OCI-LY3 (cell line): ENCODE results near the gene ANO4.

Experiments used
- EZH2phosphoT487 ChIP-seq: fragments of 200-600 bp; shearing (Covaris generic); IDR thresholded peaks from 2 replicates; pipeline ENCODE4 v1.6.1; 2018; ENCODE audit warnings: antibody characterized with exemption, mixed run types, low read depth
- TF ChIP-seq, protein P1 (sequence below): fragments of 200-600, 300-600 bp; sonication (generic); IDR thresholded peaks from 2 replicates; pipeline ENCODE4 v1.5.1; 2014; ENCODE audit warnings: antibody characterized with exemption, low read length, low read depth

DNA sequence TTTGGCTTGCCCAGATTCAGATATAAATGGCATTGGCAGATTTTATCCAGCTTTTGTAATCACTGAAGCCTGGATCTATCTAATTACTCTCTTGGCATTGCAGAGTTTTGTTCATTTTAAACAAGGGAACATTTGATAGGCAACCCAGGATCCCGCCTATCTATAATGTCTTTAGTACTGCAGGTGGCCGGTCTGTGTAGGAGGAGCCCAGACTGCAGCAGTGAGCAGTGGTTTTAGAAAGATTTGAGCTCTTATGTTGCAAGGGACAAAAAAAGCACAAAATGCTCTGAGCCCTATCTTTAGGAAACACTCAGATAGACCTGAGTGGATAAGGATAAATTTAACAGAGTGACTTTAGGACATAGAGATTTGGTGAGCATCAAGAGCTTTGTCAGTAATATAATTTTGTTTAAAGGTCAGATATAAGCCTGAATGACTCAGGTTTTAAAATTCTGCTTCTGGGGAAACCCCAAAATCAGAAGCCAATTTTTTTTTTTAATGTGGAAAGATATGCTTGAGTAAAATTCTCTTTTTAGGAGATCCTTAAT lies 250.0 kb downstream of the ANO4 start:
- TF ChIP-seq, protein P1, sequence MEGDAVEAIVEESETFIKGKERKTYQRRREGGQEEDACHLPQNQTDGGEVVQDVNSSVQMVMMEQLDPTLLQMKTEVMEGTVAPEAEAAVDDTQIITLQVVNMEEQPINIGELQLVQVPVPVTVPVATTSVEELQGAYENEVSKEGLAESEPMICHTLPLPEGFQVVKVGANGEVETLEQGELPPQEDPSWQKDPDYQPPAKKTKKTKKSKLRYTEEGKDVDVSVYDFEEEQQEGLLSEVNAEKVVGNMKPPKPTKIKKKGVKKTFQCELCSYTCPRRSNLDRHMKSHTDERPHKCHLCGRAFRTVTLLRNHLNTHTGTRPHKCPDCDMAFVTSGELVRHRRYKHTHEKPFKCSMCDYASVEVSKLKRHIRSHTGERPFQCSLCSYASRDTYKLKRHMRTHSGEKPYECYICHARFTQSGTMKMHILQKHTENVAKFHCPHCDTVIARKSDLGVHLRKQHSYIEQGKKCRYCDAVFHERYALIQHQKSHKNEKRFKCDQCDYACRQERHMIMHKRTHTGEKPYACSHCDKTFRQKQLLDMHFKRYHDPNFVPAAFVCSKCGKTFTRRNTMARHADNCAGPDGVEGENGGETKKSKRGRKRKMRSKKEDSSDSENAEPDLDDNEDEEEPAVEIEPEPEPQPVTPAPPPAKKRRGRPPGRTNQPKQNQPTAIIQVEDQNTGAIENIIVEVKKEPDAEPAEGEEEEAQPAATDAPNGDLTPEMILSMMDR = no peak
- TF ChIP-seq EZH2phosphoT487 = no peak
